ENCODE measurements around the gene SIGLEC1.

The SIGLEC1 gene

DNA sequence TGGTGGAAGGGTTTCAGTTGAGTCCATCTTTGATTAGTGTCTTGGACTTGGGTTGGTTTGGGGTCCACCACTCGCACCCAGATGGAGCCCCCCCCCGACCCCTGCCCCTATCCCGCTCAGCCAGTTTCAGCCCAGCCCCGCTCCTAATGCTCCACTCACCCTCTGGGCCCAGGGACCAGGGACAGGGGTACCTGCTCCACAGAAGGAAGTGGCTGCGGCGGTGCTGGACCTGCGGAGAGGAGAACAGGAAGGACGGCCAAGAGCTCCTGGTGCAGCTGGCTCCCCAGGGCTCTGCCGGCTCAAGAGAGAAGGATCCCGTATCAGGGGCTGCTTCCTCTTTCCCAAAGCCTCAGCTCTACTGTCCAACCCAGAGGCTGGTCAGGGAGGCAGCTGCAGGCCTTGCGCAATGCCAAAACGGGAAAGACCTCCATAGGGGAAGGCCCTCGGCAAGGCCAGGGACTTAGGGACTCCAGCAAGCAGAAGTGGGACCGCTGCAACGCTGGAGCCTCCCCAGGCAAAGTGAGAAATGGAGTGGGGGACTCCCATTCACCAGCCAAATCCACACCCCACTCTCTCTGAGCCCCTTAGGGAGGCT, at the start of gene SIGLEC1:
Gene SIGLEC1, minus strand, starts transcription at position 322 of the 595 bp plus-strand sequence. CDS start 5,472 bp downstream, outside the sequence.
- no peak for DNase-seq (ENCODE audit: low read depth)
- no peak within 1 kb of the TSS for H3K4me3 ChIP-seq (ENCODE audit: low read depth, low read length)
- in situ Hi-C loops (cut with HindIII; ENCODE audit: low sequenced_read_pairs): no loop called here
- TF ChIP-seq, protein P1, sequence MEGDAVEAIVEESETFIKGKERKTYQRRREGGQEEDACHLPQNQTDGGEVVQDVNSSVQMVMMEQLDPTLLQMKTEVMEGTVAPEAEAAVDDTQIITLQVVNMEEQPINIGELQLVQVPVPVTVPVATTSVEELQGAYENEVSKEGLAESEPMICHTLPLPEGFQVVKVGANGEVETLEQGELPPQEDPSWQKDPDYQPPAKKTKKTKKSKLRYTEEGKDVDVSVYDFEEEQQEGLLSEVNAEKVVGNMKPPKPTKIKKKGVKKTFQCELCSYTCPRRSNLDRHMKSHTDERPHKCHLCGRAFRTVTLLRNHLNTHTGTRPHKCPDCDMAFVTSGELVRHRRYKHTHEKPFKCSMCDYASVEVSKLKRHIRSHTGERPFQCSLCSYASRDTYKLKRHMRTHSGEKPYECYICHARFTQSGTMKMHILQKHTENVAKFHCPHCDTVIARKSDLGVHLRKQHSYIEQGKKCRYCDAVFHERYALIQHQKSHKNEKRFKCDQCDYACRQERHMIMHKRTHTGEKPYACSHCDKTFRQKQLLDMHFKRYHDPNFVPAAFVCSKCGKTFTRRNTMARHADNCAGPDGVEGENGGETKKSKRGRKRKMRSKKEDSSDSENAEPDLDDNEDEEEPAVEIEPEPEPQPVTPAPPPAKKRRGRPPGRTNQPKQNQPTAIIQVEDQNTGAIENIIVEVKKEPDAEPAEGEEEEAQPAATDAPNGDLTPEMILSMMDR (IDR thresholded peaks at IDR 0.05; ENCODE audit: low read depth, low read length, missing control alignments): no peak

DNA sequence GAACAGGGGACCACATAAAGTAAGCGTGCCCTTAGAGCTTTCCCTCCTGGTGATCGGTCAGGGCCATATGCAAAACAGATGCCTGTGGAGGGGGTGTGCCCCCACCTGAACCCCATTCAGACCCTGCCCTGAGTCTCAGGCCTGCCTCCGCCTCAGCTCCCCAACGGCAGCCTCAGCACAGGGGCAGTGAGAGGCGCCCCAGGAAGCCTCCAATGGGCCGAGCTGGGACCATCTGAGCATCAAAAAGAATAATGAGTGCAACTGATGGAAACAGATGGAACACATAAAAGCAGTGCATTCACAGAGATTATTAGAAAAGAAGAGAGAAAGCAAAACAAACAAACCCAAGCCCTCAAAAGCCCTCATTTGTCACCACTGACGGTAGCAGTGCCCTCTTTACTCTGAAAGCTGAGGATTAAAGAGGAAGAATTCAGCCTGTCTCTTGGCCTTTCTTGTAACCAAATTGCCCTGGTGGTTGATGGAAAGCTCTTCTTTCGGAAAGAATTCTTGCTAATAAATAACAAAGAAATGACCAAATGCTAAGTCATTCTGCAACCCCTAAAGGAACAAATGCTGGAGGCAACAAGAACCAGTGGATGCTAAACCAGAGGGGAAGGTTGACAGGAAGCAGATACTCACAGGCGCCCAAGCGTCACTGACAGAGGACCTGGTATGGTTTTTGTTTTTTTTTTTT, 48.4 kb upstream of the SIGLEC1 start:
- in situ Hi-C loops (cut with HindIII; ENCODE audit: low sequenced_read_pairs): no loop called here
- DNase-seq (ENCODE audit: low read depth): no peak
- no peak overlapping the region for H3K4me3 ChIP-seq (ENCODE audit: low read depth, low read length)

DNA sequence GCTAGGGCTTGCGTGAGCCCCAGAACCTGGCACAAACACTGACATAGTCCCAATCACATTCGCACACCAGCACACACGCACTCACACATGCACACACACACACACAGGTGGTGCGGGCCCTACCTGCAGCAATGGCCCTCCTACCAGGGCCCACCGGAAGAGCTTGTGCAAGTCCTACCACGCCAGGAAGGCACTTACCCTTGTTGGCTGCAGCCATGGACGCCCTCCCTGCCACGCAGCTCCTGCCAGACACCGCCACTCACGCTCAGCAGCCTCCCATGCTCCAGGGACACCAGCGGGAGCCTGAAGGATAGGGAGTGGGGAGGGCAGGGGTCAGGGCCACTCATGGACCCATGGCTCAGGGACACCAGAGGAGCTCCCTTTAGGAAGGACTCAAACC, 47.5 kb upstream of the SIGLEC1 start:
- in situ Hi-C loops (cut with HindIII; ENCODE audit: low sequenced_read_pairs): loop anchor here (5.0 kb wide), 1 partner anchor 53 kb away; no protein-coding TSS in a partner anchor
- DNase-seq (ENCODE audit: low read depth): no peak
- H3K4me3 ChIP-seq (ENCODE audit: low read depth, low read length): no peak overlapping the region
- TF ChIP-seq, protein P1 (IDR thresholded peaks at IDR 0.05; ENCODE audit: low read depth, low read length, missing control alignments): no peak

More for the DNA sequence above, 48.4 kb upstream of the SIGLEC1 start:
- TF ChIP-seq, protein P1 (IDR thresholded peaks at IDR 0.05; ENCODE audit: low read depth, low read length, missing control alignments): no peak

DNA sequence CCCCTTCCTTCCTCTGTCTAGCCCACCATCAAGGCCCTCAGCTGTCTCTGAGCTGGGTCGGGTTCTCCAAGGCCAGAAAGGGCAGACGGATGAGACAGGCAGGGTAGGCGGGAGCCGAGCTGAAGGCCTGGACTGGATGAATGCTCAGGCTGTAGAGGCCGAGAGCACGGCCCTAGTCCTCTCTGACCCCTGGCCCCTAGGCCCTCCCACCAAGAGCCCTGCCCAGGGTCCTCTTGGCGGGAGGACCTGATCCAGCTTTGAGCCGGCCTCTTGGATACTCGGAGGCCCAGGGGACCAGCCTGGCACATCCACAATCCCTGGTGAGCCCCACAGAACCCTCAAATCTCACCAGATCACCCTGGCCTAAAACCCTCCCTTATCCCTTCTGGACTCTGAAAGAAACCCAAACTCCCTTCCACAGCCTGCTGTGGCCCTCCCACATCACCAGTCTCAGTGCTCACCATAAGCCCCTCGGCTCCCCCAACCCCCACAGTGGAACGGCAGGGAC, 47.0 kb upstream of the SIGLEC1 start:
- in situ Hi-C loops (cut with HindIII; ENCODE audit: low sequenced_read_pairs): loop anchor here (5.0 kb wide), 1 partner anchor 52 kb away; no protein-coding TSS in a partner anchor
- H3K4me3 ChIP-seq (ENCODE audit: low read depth, low read length): no peak overlapping the region
- TF ChIP-seq, protein P1 (IDR thresholded peaks at IDR 0.05; ENCODE audit: low read depth, low read length, missing control alignments): no peak

DNA sequence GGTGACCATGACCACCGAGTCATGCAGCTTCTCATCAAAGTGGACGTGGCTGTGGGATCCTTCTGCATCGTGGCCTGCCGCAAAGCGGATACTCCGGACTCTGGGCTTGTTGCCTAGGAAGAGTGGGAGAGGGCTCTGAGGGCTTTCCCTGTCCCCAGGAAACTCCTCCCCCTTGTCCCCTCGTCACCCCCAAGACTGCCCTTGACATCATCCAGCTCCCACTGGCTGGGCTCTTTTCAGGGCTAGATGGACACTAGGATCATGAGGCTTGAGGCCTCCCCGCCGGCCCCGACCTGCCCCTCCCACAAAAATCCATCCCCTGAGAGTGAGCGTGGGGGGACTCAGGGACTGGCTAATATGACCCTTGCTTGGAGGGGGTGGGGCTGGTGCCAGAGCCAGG, 46.2 kb upstream of the SIGLEC1 start:
- H3K4me3 ChIP-seq (ENCODE audit: low read depth, low read length): no peak overlapping the region
- in situ Hi-C loops (cut with HindIII; ENCODE audit: low sequenced_read_pairs): loop anchor here (5.0 kb wide), 1 partner anchor 51 kb away; no protein-coding TSS in a partner anchor
- TF ChIP-seq, protein P1 (IDR thresholded peaks at IDR 0.05; ENCODE audit: low read depth, low read length, missing control alignments): no peak
- no peak for DNase-seq (ENCODE audit: low read depth)

More for the DNA sequence above, 47.0 kb upstream of the SIGLEC1 start:
- no peak for DNase-seq (ENCODE audit: low read depth)

DNA sequence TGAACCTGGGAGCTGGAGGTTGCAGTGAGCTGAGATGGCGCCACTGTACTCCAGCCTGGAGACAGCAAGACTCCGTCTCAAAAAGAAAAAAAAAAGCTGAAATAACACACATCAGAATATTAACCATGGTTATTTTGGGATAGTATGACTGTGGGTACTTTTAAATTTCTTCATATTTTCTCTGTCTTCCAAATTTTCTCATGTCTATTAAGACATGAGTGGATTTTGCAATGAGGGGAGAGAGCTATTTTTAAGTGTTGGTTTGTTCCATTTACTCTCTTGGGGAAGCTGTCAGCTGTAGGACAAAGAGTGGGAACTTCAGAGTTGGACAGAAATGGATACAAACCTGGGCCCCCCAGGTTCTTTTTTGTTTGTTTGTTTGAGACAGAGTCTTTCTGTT, 44.9 kb upstream of the SIGLEC1 start:
- no peak overlapping the region for H3K4me3 ChIP-seq (ENCODE audit: low read depth, low read length)
- in situ Hi-C loops (cut with HindIII; ENCODE audit: low sequenced_read_pairs): loop anchor here (5.0 kb wide), 1 partner anchor 50 kb away; no protein-coding TSS in a partner anchor
- DNase-seq (ENCODE audit: low read depth): no peak
- TF ChIP-seq, protein P1 (IDR thresholded peaks at IDR 0.05; ENCODE audit: low read depth, low read length, missing control alignments): no peak
